Lower leg skin (tissue), 4 donors: ENCODE data around the gene RAPGEF1. TPM values are rescaled to one million over a fixed set of nuclear protein-coding genes. Genes with fewer than 3 reads are reported as not detected.

Experiments
- DNase-seq, 2 donors: peaks; one replicate each; pipeline ENCODE4 v3.0.0-alpha.2; 2019; ENCODE audit warnings: low spot score in 2 of 2
- H3K4me3 ChIP-seq: fragments of 200-600 bp; sonication (generic); 2 replicates; pipeline ENCODE4 v1.5.1; 2017; ENCODE audit warnings: mild to moderate bottlenecking, low read depth; ENCODE audit not compliant: poor library complexity, severe bottlenecking
- POLR2A ChIP-seq, 2 donors: fragments of 450-650 bp; IDR thresholded peaks; one replicate each; pipeline ENCODE4 v1.6.1; 2016 to 2017; ENCODE audit warnings: antibody characterized with exemption in 2 of 2, mild to moderate bottlenecking in 1 of 2, moderate library complexity in 1 of 2
- WGBS, 2 donors: methylation state at CpG; one replicate each; pipeline ENCODE4 v1.1.5; 2018; 5-methylcytosine and 5-hydroxymethylcytosine counted together
- intact Hi-C: fragments of 100-400 bp; cut with DNase I; formaldehyde crosslinking; loops from one replicate; pipeline ENCODE4 v1.15.0; 2023; ENCODE audit warnings: low total_unique reads
- total RNA-seq, 4 donors: library from RNA; depleted of rRNA; stranded (reverse); fragments of >200 nt; gene quantifications; one replicate each; pipeline ENCODE4 v1.1.0, GENCODE V29; 2016
- TF ChIP-seq, protein P1 (sequence below), 3 donors: fragments of 450-650 bp; IDR thresholded peaks; one replicate each; pipeline ENCODE4 v1.5.1; 2016; ENCODE audit warnings: antibody characterized with exemption in 3 of 3, mild to moderate bottlenecking in 3 of 3, moderate library complexity in 2 of 3

The RAPGEF1 gene
- total RNA-seq, 4 donors from 2014 or later, result 18.0 to 70.8 (median 43.5) TPM

DNA sequence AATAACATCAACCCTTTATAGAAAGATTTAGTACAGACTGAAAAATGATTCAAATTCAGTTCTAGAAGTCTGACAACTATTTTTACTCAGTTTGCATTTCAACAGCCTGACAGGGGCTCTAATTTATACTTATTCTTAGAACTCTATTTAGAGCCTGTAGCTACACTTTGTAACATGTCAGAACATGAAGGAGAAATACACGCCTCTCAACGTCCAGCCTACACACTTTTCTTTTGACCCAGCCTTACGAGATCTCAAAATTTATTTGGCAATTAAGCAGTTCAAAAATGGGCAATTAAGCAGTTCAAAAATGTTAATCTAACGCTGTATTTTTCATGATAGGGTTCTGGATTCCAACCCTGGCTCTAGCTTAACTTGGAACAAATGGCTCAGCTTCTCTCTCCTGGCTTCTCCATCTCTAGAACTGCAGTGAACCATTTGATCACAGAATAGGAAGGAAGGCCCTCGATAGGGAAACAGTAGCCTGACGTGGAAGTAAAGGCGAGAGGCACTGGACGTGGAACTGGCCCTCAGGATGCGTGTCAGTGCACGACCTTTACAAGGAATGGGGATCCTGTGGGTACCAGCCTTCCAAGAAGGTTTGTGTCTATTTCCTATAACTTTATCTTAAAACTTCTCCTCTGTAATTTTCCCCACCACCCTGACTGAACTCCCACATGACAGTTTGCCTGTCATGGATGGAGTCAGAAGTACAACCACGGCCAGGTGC is 128.1 kb downstream of the RAPGEF1 start:
- TF ChIP-seq, protein P1, sequence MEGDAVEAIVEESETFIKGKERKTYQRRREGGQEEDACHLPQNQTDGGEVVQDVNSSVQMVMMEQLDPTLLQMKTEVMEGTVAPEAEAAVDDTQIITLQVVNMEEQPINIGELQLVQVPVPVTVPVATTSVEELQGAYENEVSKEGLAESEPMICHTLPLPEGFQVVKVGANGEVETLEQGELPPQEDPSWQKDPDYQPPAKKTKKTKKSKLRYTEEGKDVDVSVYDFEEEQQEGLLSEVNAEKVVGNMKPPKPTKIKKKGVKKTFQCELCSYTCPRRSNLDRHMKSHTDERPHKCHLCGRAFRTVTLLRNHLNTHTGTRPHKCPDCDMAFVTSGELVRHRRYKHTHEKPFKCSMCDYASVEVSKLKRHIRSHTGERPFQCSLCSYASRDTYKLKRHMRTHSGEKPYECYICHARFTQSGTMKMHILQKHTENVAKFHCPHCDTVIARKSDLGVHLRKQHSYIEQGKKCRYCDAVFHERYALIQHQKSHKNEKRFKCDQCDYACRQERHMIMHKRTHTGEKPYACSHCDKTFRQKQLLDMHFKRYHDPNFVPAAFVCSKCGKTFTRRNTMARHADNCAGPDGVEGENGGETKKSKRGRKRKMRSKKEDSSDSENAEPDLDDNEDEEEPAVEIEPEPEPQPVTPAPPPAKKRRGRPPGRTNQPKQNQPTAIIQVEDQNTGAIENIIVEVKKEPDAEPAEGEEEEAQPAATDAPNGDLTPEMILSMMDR (IDR thresholded peaks at IDR 0.05), result no peak
- no peak for TF ChIP-seq POLR2A (IDR thresholded peaks at IDR 0.05)
- no peak overlapping the region for H3K4me3 ChIP-seq
- 69 to 72% methylated on average over 11 of the region's 11 CpGs for WGBS, 2 donors
- intact Hi-C loops, result no loop called here
- no peak for DNase-seq

DNA sequence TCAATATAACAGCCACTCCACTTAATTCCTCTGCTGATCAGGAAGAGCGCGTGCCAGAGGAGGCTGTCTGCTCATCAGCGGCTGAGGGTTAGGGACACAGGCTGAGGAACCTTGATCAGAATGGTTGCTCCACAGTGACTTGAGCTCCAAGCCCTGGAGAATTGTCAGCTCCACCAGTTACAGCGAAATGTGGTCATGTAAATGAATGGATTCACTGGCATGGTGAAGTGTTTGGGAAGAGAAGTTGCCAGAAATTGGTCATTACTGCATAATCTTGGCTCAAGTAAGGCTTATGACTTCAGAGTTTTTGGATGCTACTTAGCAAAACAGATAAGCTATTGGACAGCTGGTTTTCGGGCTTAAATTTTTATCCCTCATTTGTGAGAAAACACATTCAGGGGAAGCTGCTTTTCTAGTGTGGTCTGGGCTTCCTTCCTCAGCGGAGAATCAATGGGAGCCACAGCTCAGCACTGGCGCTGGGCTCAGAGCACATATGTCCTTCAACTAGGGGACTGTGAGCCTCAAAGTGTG is 129.6 kb downstream of the RAPGEF1 start:
- 48 to 49% methylated on average over 7 of the region's 7 CpGs for WGBS, 2 donors
- TF ChIP-seq, protein P1 (IDR thresholded peaks at IDR 0.05), result no peak
- TF ChIP-seq POLR2A (IDR thresholded peaks at IDR 0.05), result no peak
- H3K4me3 ChIP-seq, result no peak overlapping the region
- intact Hi-C loops, result no loop called here
- peak in 1 of 2 donors; percentile 73 for DNase-seq

DNA sequence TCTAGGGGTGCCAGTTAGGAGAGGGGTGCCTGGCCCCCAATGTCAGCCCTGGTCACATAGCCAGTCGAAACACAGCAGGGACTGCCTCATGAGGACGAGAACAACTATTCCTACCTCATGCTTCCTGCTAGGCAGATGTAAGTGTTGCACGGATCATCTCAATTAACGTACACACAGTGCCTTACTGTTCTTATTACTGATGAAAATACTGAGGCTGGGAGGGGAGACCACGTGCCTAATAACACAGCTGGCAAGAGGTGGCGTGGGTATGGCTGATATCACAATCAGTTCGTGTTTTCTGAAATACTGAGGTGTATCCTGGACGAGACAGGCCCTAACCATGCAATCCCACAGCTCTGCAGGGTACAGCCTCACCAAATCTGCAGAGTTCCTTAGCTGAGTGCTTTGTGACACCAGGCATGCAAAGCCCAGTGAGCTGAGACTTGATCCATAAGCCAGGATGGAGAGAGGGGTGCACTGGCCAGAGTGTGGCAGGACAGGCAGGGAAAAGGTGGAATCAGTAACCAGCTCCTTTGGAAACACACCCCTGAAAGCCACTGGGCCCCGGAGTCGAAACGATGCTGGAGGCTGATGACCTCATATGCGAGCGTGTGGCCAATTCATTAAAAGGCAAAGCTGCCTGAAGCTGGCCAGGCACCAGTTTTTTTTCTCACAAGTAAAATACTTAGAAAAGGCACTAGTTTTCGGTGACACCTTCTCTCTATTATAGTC is 130.6 kb downstream of the RAPGEF1 start:
- DNase-seq, result peak in 1 of 2 donors; percentile 49
- no peak for TF ChIP-seq POLR2A (IDR thresholded peaks at IDR 0.05)
- TF ChIP-seq, protein P1 (IDR thresholded peaks at IDR 0.05), result no peak
- intact Hi-C loops, result no loop called here
- 20 to 22% methylated on average over 14 of the region's 14 CpGs for WGBS, 2 donors
- no peak overlapping the region for H3K4me3 ChIP-seq

DNA sequence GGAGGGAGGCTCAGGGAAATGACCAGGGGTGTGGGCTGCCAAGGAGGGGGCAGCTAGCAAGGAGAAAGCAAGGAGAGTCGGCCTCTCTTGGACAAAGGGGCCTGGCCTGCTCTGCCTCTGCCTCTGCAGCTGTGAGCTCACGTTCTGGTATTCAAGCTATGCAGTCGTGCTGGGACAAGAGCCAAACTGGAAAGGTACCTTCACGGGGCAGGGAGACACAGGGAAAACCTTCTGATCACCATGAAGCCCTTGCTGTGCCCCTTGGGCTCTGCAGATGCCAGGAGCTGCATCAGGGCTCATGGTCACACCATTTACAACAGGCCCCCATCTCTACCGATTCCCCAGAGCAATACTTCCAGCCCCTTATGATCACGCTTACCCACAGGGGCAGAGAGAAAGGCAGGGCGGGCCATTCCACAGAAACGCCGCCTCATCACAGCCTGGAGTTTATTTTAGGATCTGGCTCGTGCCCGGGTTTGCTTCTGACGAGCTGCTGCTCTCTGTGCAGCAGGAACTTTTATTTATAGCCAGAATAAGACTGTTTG is 131.3 kb downstream of the RAPGEF1 start:
- peak in 1 of 2 donors; percentile 62 for DNase-seq
- intact Hi-C loops, result no loop called here
- no peak for TF ChIP-seq POLR2A (IDR thresholded peaks at IDR 0.05)
- TF ChIP-seq, protein P1 (IDR thresholded peaks at IDR 0.05), result no peak
- no peak overlapping the region for H3K4me3 ChIP-seq
- WGBS, 2 donors, result 28 to 41% methylated on average over 12 of the region's 12 CpGs

DNA sequence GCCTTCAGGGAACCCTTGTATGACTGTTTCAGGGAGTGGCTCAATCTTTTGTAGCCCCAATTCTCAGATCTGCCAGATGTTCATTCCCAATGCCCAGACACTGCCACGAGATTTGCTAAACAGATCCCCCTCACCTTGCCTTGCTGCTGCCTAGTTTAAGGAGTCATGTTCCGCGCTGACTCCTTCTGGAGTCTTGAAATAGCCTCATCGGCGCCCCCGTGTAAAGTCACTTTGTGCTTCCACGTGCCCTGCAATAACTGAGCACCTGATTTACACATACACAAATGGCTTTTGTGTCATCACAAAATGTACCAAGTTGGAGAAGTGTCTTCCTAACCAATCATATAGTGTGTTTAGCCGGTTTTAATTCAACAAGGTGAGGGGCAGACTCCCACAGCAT is 132.3 kb downstream of the RAPGEF1 start:
- intact Hi-C loops, result no loop called here
- 82 to 87% methylated on average over 8 of the region's 8 CpGs for WGBS, 2 donors
- TF ChIP-seq POLR2A (IDR thresholded peaks at IDR 0.05), result no peak
- TF ChIP-seq, protein P1 (IDR thresholded peaks at IDR 0.05), result no peak
- no peak overlapping the region for H3K4me3 ChIP-seq
- DNase-seq, result no peak
